B cell (primary cell): Measurements from ENCODE around the gene RCC1.

Experiments
- CTCF ChIP-seq: fragments of 200-600 bp; IDR thresholded peaks from one replicate; pipeline ENCODE4 v1.8.0; 2022; ENCODE audit warnings: antibody characterized with exemption, mild to moderate bottlenecking
- EZH2 ChIP-seq: IDR thresholded peaks from 2 replicates; pipeline ENCODE4 v1.6.1; 2012; ENCODE audit warnings: borderline replicate concordance, low read depth, mild to moderate bottlenecking, moderate library complexity, low read length; ENCODE audit not compliant: insufficient read depth, poor library complexity, severe bottlenecking

GRCh38 chr1:28577738-28578536 is 72.1 kb downstream of the RCC1 start:
- TF ChIP-seq EZH2 (no peak), CTCF (no peak)
